DND-41 (cell line): ENCODE data around the gene CNOT10.

Experiments
- EZH2 ChIP-seq: IDR thresholded peaks from 3 replicates; pipeline ENCODE4 v1.6.1; 2012; ENCODE audit warnings: borderline replicate concordance, low read depth, mild to moderate bottlenecking, moderate library complexity, low read length, inconsistent platforms; ENCODE audit not compliant: severe bottlenecking
- TF ChIP-seq, protein P1 (sequence below): IDR thresholded peaks from 2 replicates; pipeline ENCODE4 v1.5.1; 2012; ENCODE audit warnings: borderline replicate concordance, low read length, moderate library complexity, mild to moderate bottlenecking; ENCODE audit not compliant: poor library complexity, severe bottlenecking; ENCODE audit errors: extremely low read depth

DNA sequence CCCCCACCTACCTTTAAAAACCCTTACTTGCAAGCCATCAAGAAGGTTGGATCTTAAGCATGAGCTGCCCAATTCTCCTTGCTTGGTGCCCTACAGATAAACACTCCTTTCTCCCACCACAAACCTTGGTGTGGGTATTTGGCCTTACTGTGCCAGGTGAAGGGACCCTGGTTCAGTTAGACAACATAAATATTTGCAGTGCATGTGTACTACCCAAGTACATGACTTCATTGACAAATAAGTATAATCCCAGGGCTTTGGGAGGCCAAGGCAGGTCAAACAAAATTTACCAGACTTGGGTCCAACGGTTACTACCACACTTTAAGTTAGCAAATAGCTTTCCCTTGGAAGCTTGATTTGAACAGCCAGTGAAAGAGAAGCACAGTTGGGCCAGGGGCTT is 9.3 kb upstream of the CNOT10 start:
- TF ChIP-seq, protein P1, sequence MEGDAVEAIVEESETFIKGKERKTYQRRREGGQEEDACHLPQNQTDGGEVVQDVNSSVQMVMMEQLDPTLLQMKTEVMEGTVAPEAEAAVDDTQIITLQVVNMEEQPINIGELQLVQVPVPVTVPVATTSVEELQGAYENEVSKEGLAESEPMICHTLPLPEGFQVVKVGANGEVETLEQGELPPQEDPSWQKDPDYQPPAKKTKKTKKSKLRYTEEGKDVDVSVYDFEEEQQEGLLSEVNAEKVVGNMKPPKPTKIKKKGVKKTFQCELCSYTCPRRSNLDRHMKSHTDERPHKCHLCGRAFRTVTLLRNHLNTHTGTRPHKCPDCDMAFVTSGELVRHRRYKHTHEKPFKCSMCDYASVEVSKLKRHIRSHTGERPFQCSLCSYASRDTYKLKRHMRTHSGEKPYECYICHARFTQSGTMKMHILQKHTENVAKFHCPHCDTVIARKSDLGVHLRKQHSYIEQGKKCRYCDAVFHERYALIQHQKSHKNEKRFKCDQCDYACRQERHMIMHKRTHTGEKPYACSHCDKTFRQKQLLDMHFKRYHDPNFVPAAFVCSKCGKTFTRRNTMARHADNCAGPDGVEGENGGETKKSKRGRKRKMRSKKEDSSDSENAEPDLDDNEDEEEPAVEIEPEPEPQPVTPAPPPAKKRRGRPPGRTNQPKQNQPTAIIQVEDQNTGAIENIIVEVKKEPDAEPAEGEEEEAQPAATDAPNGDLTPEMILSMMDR: no peak
- no peak for TF ChIP-seq EZH2
